Spinal cord (tissue), 10 donors: ENCODE measurements around the gene SNAP25. TPM values are rescaled to one million over a fixed set of nuclear protein-coding genes. Genes with fewer than 3 reads are reported as not detected.

ENCODE experiments used
- DNase-seq, 6 donors: peaks; one replicate each; pipeline versions ENCODE4 v3.0.0 to v3.0.0-alpha.2; 2013 to 2015; ENCODE audit warnings: low spot score in 6 of 6, low read depth in 4 of 6
- H3K27ac ChIP-seq: one replicate; pipeline ENCODE4 v1.5.1; 2013; ENCODE audit warnings: low read depth, low read length, control low read depth
- H3K27me3 ChIP-seq: one replicate; pipeline ENCODE4 v1.6.1; 2013; ENCODE audit warnings: low read length; ENCODE audit not compliant: control insufficient read depth, insufficient read depth
- H3K36me3 ChIP-seq: one replicate; pipeline ENCODE4 v1.6.1; 2013; ENCODE audit warnings: low read length; ENCODE audit not compliant: control insufficient read depth, insufficient read depth
- H3K4me1 ChIP-seq: one replicate; pipeline ENCODE4 v1.6.1; 2013; ENCODE audit warnings: low read length; ENCODE audit not compliant: control insufficient read depth, insufficient read depth
- H3K4me3 ChIP-seq: one replicate; pipeline ENCODE4 v1.5.1; 2013; ENCODE audit warnings: low read depth, low read length, control low read depth
- H3K9me3 ChIP-seq: one replicate; pipeline ENCODE4 v1.6.1; 2013; ENCODE audit warnings: low read length; ENCODE audit not compliant: control insufficient read depth, insufficient read depth
- WGBS: methylation state at CpG from one replicate; pipeline ENCODE4 v1.1.5; 2013; ENCODE audit warnings: missing lambda C conversion rate; ENCODE audit not compliant: insufficient coverage; 5-methylcytosine and 5-hydroxymethylcytosine counted together
- polyA plus RNA-seq, 2 donors: library from polyadenylated mRNA; unstranded; fragments of 120-200 nt; gene quantifications; one replicate each; pipeline ENCODE4 v1.2.1, GENCODE V29; 2013; ENCODE audit not compliant: insufficient read length in 2 of 2
- total RNA-seq, 2 donors: library from RNA; depleted of rRNA in 1 of 2; stranded (reverse); fragments of 120-200 nt in 1 of 2; fragments of >200 nt in 1 of 2; gene quantifications; one replicate each; pipeline versions ENCODE4 v1.2.3 to v1.2.4, GENCODE V29; 2013 to 2014
- donor health status: healthy.

SNAP25 gene
- total and polyA plus RNA-seq, 4 donors = 72.1 to 482 (median 391) TPM

DNA sequence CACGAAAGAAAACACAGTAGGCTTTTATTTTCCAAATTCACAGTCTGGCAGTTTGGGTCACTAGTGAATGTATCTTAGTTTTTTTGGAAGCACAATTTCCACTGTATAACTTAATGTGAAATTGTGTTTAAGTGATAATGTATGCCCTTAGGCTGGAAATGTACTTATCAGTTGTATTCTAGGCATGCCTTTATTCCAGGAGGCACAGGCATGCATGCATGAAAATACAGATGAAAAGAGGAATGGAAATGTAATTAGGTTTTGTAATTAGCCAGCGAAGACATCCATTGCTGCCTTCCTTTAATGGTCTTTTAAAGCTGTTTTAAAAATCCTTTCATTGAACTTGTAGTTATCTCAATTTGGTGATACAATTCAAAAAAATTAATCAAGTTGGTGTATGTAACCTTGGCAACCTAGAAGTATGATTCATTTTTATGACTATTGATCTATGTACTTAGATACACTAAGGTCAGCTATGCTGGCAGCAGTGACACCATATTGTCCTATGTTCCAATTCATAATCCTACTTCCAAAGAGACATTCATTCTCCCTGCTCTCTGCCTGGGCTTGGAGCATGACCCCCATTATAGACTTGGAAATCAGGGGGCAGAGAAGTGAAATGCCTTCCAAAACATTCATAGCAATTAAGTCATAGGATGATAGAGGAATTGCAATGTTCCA, 73.1 kb downstream of the SNAP25 start:
- WGBS = no CpG with 5 or more reads among the region's 2 CpGs
- no peak overlapping the region for H3K4me3 ChIP-seq
- H3K36me3 ChIP-seq = peaks cover under 1% of the 10 kb centered on the region
- H3K9me3 ChIP-seq = no peaks in the 10 kb centered on the region
- H3K4me1 ChIP-seq = no peaks in the 10 kb centered on the region
- peak in 1 of 6 donors; percentile 75 for DNase-seq
- no peaks in the 10 kb centered on the region for H3K27me3 ChIP-seq
- no peak overlapping the region for H3K27ac ChIP-seq

DNA sequence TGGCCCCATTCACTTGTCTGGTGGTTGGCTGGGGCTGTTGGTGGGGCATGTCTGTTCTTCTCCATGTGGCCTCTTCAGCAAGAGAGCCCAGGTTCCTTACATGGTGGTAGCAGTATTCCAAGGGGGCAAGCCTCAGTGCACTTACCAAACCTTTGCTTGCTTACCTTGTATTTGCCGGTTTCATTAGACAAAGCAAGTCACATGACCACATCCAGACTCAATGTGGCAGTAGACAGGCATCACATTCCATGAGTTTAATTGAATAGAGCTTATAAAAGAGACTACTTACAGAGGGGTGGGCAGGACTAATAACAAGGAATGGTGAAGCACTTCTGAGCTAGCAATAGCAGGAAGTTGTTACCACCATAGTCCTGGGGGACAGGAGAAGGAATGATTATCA, 78.6 kb downstream of the SNAP25 start:
- no CpG with 5 or more reads among the region's 1 CpG for WGBS
- Histone ChIP-seq H3K27ac (no peak overlapping the region), H3K27me3 (no peaks in the 10 kb centered on the region), H3K36me3 (peaks cover 7% of the 10 kb centered on the region), H3K9me3 (no peaks in the 10 kb centered on the region), H3K4me1 (no peaks in the 10 kb centered on the region), H3K4me3 (no peak overlapping the region)
- DNase-seq = no peak

DNA sequence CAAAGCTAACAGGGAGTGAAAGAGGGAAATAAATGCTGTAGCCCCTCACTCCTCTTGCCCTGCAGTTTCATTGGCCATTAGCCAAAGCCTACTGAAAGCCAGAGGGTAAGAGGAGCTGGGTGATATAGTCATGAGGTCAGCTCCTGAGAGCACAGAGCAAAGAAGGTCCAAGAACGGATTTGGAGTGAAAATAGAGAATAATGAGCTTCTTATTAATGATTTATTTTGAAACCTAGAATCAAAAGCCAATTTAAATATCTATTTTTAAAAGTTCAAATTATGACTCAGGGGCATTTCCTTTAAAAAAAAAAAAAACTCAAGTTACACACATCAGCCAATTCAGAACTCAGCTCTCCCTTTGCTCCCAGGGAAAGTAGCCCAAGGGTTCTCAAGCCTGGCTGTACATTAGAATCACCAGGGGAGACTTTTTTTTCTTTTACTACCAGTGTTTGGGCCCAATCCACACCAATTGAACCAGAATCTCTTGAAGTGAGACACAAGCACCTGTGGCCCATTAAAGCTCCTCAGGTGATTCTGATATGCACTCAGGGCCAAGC, 79.1 kb downstream of the SNAP25 start:
- no peak for DNase-seq
- Histone ChIP-seq H3K27ac (no peak overlapping the region), H3K4me1 (no peaks in the 10 kb centered on the region), H3K9me3 (no peaks in the 10 kb centered on the region), H3K4me3 (no peak overlapping the region), H3K36me3 (peaks cover 7% of the 10 kb centered on the region), H3K27me3 (no peaks in the 10 kb centered on the region)
- WGBS = no CpG with 5 or more reads among the region's 1 CpG

DNA sequence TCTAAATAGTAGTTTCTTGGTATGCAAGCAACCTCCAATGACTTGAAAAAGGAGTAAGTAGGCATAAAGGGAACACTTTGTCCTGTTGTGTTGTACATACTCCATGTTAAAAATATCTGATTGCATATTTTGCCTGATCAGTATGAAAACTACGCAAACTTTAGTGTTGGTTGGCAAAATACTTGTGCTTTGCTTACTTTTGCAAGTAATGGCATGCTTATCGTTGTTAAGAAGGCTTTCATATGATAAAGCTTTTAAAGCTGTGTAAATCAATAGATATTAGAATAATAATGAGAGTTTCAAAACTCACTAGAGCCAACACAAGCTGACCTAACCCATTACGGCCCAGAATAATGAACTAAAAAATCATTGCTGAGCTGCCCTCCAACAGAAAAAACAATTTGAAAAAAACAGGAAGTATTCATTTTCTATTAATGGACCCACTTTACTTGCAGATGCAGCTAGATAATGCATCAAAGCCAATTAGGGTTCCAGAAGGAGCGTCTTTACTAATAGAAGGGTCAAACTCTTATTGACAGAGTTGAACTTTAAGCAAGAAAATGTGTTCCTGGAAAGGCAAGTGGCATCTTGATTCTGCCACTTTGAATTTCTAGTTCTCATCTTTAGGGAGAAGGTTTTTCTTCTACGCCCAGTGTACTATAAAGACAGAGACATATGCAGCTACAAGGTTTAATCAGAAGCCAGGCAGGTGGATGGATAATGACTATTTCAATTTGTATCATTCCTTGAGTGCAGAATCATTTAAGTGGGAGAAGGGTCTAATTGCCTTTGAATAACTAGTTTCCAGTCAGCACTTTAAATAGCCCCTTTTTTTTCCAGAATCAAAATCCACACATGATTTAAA, 82.2 kb downstream of the SNAP25 start:
- H3K27ac ChIP-seq = no peak overlapping the region
- no peak overlapping the region for H3K4me3 ChIP-seq
- WGBS = 33% methylated on average over 1 of the region's 5 CpGs

DNA sequence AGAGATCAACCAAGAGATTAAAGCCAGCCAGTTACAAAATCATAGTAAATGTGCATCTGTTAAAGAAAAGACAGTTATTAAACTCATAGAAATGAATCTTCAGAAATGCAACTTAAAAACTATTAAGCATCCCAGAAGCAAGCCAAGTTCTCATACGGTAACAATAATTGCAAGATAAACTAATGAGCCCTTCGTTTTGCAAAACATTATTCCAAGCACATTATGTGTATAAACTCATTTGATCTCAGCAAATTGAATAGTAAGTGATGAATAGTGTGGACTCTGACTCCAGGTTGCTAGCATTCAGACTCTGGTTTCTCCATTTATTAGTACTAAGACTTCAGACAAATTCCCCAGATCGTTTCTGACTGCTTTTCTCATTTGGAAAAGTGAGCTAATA, 85.2 kb downstream of the SNAP25 start:
- H3K9me3 ChIP-seq = no peaks in the 10 kb centered on the region
- no CpG with 5 or more reads among the region's 3 CpGs for WGBS
- no peak overlapping the region for H3K4me3 ChIP-seq
- H3K27me3 ChIP-seq = no peaks in the 10 kb centered on the region
- DNase-seq = peak in 1 of 6 donors; percentile 10
- H3K4me1 ChIP-seq = no peaks in the 10 kb centered on the region
- H3K36me3 ChIP-seq = peaks cover 8% of the 10 kb centered on the region
- no peak overlapping the region for H3K27ac ChIP-seq

More for the DNA sequence above, 82.2 kb downstream of the SNAP25 start:
- no peaks in the 10 kb centered on the region for H3K27me3 ChIP-seq
- no peaks in the 10 kb centered on the region for H3K4me1 ChIP-seq
- H3K36me3 ChIP-seq = peaks cover 7% of the 10 kb centered on the region
- H3K9me3 ChIP-seq = no peaks in the 10 kb centered on the region
- peak in 1 of 6 donors; percentile 17 for DNase-seq

DNA sequence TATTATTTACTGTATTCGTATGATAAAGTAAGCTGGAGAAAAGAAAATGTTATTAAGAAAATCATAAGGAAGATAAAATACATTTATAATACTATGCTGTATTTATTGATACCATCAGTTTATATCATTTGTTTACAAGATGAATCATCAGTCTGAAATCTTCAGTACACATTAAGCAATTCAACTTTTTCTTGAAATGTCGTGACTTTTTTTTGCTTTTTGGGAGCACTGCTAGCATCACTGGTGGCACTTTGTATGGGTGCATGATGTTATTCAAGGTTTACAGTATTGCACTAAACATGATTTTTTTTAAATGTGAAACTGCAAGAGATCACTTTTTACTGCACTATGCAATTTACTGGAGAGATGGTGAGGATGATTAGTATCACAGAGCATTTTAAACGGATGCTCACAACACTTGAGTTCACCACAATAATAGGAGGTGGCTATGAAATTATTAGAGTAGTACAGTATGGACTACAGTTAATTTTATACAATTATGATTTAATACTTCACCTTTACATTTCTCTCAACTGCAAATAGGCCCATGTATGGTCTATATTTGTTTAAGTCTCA, 85.9 kb downstream of the SNAP25 start:
- H3K9me3 ChIP-seq = no peaks in the 10 kb centered on the region
- H3K27me3 ChIP-seq = no peaks in the 10 kb centered on the region
- no peak overlapping the region for H3K4me3 ChIP-seq
- H3K36me3 ChIP-seq = peaks cover 9% of the 10 kb centered on the region
- H3K27ac ChIP-seq = no peak overlapping the region
- WGBS = no CpG with 5 or more reads among the region's 3 CpGs
- no peaks in the 10 kb centered on the region for H3K4me1 ChIP-seq
- no peak for DNase-seq

DNA sequence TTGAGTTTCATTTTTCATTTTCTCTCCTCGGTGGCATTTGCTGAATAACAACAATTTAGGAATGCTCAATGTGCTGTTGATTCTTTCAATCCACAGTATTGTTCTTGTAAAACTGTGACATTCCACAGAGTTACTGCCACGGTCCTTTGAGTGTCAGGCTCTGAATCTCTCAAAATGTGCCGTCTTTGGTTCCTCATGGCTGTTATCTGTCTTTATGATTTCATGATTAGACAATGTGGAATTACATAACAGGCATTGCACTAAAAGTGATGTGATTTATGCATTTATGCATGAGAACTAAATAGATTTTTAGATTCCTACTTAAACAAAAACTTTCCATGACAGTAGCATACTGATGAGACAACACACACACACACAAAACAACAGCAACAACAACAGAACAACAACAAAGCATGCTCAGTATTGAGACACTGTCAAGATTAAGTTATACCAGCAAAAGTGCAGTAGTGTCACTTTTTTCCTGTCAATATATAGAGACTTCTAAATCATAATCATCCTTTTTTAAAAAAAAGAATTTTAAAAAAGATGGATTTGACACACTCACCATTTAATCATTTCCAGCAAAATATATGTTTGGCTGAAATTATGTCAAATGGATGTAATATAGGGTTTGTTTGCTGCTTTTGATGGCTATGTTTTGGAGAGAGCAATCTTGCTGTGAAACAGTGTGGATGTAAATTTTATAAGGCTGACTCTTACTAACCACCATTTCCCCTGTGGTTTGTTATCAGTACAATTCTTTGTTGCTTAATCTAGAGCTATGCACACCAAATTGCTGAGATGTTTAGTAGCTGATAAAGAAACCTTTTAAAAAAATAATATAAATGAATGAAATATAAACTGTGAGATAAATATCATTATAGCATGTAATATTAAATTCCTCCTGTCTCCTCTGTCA, 88.1 kb downstream of the SNAP25 start:
- Histone ChIP-seq H3K9me3 (no peaks in the 10 kb centered on the region), H3K36me3 (peaks cover 9% of the 10 kb centered on the region), H3K27ac (no peak overlapping the region), H3K27me3 (no peaks in the 10 kb centered on the region), H3K4me1 (no peaks in the 10 kb centered on the region), H3K4me3 (no peak overlapping the region)
- WGBS = no CpG with 5 or more reads among the region's 3 CpGs
- DNase-seq = no peak

DNA sequence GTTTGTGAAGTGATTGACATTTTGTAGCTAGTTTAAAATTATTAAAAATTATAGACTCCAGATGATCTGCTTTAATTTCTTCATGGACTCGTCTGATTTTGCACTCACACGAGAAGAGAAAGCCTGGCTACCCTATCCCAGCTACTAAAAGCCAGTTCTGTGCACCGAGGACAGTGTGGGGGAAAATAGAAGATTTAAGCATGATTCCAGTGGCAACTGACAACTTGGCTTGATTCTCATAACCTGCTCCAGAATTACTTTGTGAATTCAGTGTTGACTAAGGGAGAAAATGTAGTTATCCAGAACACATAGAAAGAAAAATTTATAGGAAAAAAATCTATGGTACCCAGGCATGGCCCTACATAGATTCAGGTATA, 88.7 kb downstream of the SNAP25 start:
- Histone ChIP-seq H3K36me3 (peaks cover 5% of the 10 kb centered on the region), H3K27me3 (no peaks in the 10 kb centered on the region), H3K27ac (no peak overlapping the region), H3K4me1 (no peaks in the 10 kb centered on the region), H3K9me3 (no peaks in the 10 kb centered on the region), H3K4me3 (no peak overlapping the region)
- DNase-seq = no peak
- WGBS = no CpG with 5 or more reads among the region's 3 CpGs

DNA sequence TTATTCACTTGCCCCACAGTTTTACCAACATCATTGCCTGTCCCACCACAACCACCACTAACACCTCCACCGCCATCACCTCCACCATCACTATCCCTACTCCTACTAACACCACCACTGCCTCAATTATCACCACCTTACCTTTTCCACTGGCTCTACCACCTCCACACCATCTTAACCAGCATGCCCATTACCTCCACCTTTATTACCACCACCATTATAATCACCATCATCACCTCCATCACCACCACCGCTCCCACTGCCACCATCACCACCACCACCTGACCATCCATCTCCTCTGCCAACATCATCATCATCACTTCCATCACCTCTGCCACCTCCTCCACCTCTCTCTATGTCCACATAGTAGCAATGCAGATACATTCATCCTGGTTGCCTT, 90.0 kb downstream of the SNAP25 start:
- no peak for DNase-seq
- WGBS = 47% methylated on average over 2 of the region's 2 CpGs
- Histone ChIP-seq H3K4me1 (no peaks in the 10 kb centered on the region), H3K27me3 (no peaks in the 10 kb centered on the region), H3K36me3 (peaks cover 5% of the 10 kb centered on the region), H3K9me3 (no peaks in the 10 kb centered on the region), H3K4me3 (no peak overlapping the region), H3K27ac (no peak overlapping the region)
